Ovary (tissue), 9 donors: Measurements from ENCODE around the gene SKP1. TPM values are rescaled to one million over a fixed set of nuclear protein-coding genes. Genes with fewer than 3 reads are reported as not detected.
A peak's percentile ranks its signal among the peaks of the same experiment; 100 is the strongest.

Experiments
- DNase-seq, 5 donors: peaks; one replicate each; pipeline ENCODE4 v3.0.0-alpha.2; 2019 to 2020
- H3K27ac ChIP-seq, 2 donors: fragments of 200-600 bp; one replicate each; pipeline versions ENCODE4 v1.5.1 to v1.8.0; 2019 to 2022
- H3K27me3 ChIP-seq: fragments of 200-600 bp; one replicate; pipeline ENCODE4 v1.8.0; 2022
- H3K36me3 ChIP-seq: fragments of 200-600 bp; sonication (generic); one replicate; pipeline ENCODE4 v1.5.1; 2019
- H3K4me1 ChIP-seq: one replicate; pipeline ENCODE4 v1.8.1; 2013; ENCODE audit warnings: mild to moderate bottlenecking, moderate library complexity; ENCODE audit not compliant: insufficient read depth
- H3K4me3 ChIP-seq: fragments of 200-600 bp; sonication (generic); one replicate; pipeline ENCODE4 v1.5.1; 2017
- H3K9me3 ChIP-seq, 2 donors: fragments of 200-600 bp in 1 of 2; sonication (generic) in 1 of 2; one replicate each; pipeline versions ENCODE4 v1.5.1 to v1.8.1; 2013 to 2019; ENCODE audit warnings: mild to moderate bottlenecking in 1 of 2, moderate library complexity in 1 of 2
- CTCF ChIP-seq, 3 donors: fragments of 450-650 bp in 2 of 3; fragments of 200-600 bp in 1 of 3; IDR thresholded peaks; one replicate each; pipeline versions ENCODE4 v1.5.1 to v1.8.0; 2016 to 2022; ENCODE audit warnings: antibody characterized with exemption in 3 of 3, mild to moderate bottlenecking in 1 of 3
- EP300 ChIP-seq: sonication (generic); formaldehyde crosslinking; IDR thresholded peaks from one replicate; pipeline ENCODE4 v1.6.1; 2017; ENCODE audit warnings: antibody characterized with exemption
- POLR2A ChIP-seq: fragments of 450-650 bp; IDR thresholded peaks from one replicate; pipeline ENCODE4 v1.6.1; 2017; ENCODE audit warnings: antibody characterized with exemption, mild to moderate bottlenecking, moderate library complexity
- WGBS, 3 donors: extraction: QIAGEN DNeasy Blood & Tissue Kit in 1 of 3; methylation state at CpG; one replicate each; pipeline versions ENCODE4 v1.1.5 to v1.1.7; 2013 to 2017; 5-methylcytosine and 5-hydroxymethylcytosine counted together
- intact Hi-C, 4 donors: fragments of 100-400 bp; cut with DNase I; formaldehyde crosslinking; loops; one replicate each; pipeline versions ENCODE4 v1.11.0 to v1.15.1; 2022 to 2023
- polyA plus RNA-seq, 2 donors: library from polyadenylated mRNA; stranded (reverse); fragments of 200-250 nt in 1 of 2; fragments of 350-450 nt in 1 of 2; fragmentation: Illumina TruSeq in 1 of 2; extraction: RNeasy Lipid Tissue Mini Kit (QIAGEN cat#74804) in 1 of 2; gene quantifications; one replicate each; pipeline ENCODE4 v1.2.3, GENCODE V29; 2013 to 2014
- total RNA-seq, 7 donors: library from RNA; depleted of rRNA in 2 of 7; stranded (reverse); fragments of >200 nt in 2 of 7; fragmentation: NEBNext Ultra II Directional in 3 of 7; extraction: Animal tissue kit (Norgen Biotek cat#: 25700) in 3 of 7; gene quantifications; one replicate each; pipeline versions ENCODE4 v1.1.0 to v1.2.4, GENCODE V29; 2016 to 2023
- donor health status: DM: no; HTN: no; CAD: no; lungs with moderate emphysema.
- donor health status: DM: no; HTN: no; CAD: no.
- donor health status: Bipolar disorder and iron deficiency.
- donor health status: DM: yes; HTN: yes; CAD: no.
- donor health status: DM: no; HTN: no; CAD: no.
- donor health status: DM: yes; HTN: yes; CAD: no.

The SKP1 gene
- total and polyA plus RNA-seq, 9 donors = 263 to 1,077 (median 388) TPM

- TF ChIP-seq POLR2A (no peak), EP300 (no peak), CTCF (IDR thresholded peaks at IDR 0.05) (no peak)
These were observed 48.1 kb downstream of the SKP1 start for GRCh38 chr5:134128648-134128995.

GRCh38 chr5:134127988-134128647 lies 48.6 kb downstream of the SKP1 start:
- intact Hi-C loops = no loop called here
- WGBS, 3 donors = 84 to 88% (median 85%) methylated on average over 18 of the region's 18 CpGs
- H3K36me3 ChIP-seq = no peaks in the 10 kb centered on the region
- H3K9me3 ChIP-seq = no peaks in the 10 kb centered on the region
- peak in 1 of 5 donors; percentile 11 for DNase-seq
- no peak overlapping the region for H3K4me3 ChIP-seq
- H3K4me1 ChIP-seq = peaks cover 15% of the 10 kb centered on the region
- no peak overlapping the region for H3K27ac ChIP-seq
- TF ChIP-seq POLR2A (no peak), CTCF (IDR thresholded peaks at IDR 0.05) (no peak), EP300 (no peak)
- no peaks in the 10 kb centered on the region for H3K27me3 ChIP-seq

More at GRCh38 chr5:134128648-134128995, 48.1 kb downstream of the SKP1 start:
- Histone ChIP-seq H3K4me1 (peaks cover 15% of the 10 kb centered on the region), H3K36me3 (no peaks in the 10 kb centered on the region), H3K4me3 (no peak overlapping the region), H3K27me3 (no peaks in the 10 kb centered on the region), H3K27ac (no peak overlapping the region), H3K9me3 (no peaks in the 10 kb centered on the region)
- WGBS, 3 donors = 74 to 78% (median 77%) methylated on average over 5 of the region's 5 CpGs
- DNase-seq = peak in 1 of 5 donors; percentile 10
- intact Hi-C loops = no loop called here

GRCh38 chr5:134127376-134127861 lies 49.3 kb downstream of the SKP1 start:
- 68 to 77% (median 71%) methylated on average over 15 of the region's 15 CpGs for WGBS, 3 donors
- DNase-seq = peak in 1 of 5 donors; percentile 21
- intact Hi-C loops = no loop called here
- H3K9me3 ChIP-seq = no peaks in the 10 kb centered on the region
- no peak for TF ChIP-seq EP300
- no peak for TF ChIP-seq CTCF (IDR thresholded peaks at IDR 0.05)
- TF ChIP-seq POLR2A = no peak
- H3K4me1 ChIP-seq = peaks cover 15% of the 10 kb centered on the region
- no peak overlapping the region for H3K27ac ChIP-seq
- H3K36me3 ChIP-seq = no peaks in the 10 kb centered on the region
- no peak overlapping the region for H3K4me3 ChIP-seq
- H3K27me3 ChIP-seq = no peaks in the 10 kb centered on the region

- peaks cover 15% of the 10 kb centered on the region for H3K4me1 ChIP-seq
These were observed 51.4 kb downstream of the SKP1 start for GRCh38 chr5:134125039-134126015.

More at GRCh38 chr5:134125039-134126015, 51.4 kb downstream of the SKP1 start:
- TF ChIP-seq CTCF (IDR thresholded peaks at IDR 0.05) (no peak), POLR2A (no peak), EP300 (no peak)
- peak overlapping the region; percentile 12 to 21 for H3K27ac ChIP-seq
- 31 to 46% (median 35%) methylated on average over 14 of the region's 14 CpGs for WGBS, 3 donors
- H3K36me3 ChIP-seq = no peaks in the 10 kb centered on the region
- DNase-seq = peak; percentile 48 to 73 (median 58)
- H3K27me3 ChIP-seq = no peaks in the 10 kb centered on the region
- H3K4me3 ChIP-seq = no peak overlapping the region
- H3K9me3 ChIP-seq = no peaks in the 10 kb centered on the region
- intact Hi-C loops = no loop called here
